Keratinocyte (primary cell): ENCODE results near the gene GPR6. TPM values are rescaled to one million over a fixed set of nuclear protein-coding genes. Genes with fewer than 3 reads are reported as not detected.

Source experiments
- DNase-seq: peaks from one replicate; pipeline ENCODE4 v3.0.0-alpha.2; 2011; ENCODE audit warnings: low read depth, missing footprints, low spot score
- FAIRE-seq: peaks from 2 replicates; lab custom pipeline; 2011; peaks lifted over from hg19 to GRCh38; lab: Jason Lieb, UNC
- H2AFZ ChIP-seq: 2 replicates; pipeline ENCODE4 v1.6.0; 2012; ENCODE audit warnings: low read length, control low read depth, inconsistent platforms; ENCODE audit not compliant: control insufficient read depth
- H3K27ac ChIP-seq: 2 replicates; pipeline ENCODE4 v1.5.1; 2011; ENCODE audit warnings: low read length; ENCODE audit not compliant: control insufficient read depth, insufficient read depth
- H3K27me3 ChIP-seq: 3 replicates; pipeline ENCODE4 v1.6.0; 2011; ENCODE audit warnings: low read length; ENCODE audit not compliant: control insufficient read depth, insufficient read depth; ENCODE audit errors: extremely low read depth
- H3K36me3 ChIP-seq, 2 experiments: 2 replicates in 1 of 2; 3 replicates in 1 of 2; pipeline ENCODE4 v1.5.1; 2011; ENCODE audit warnings: low read length in 2 of 2, mild to moderate bottlenecking in 1 of 2; ENCODE audit not compliant: control insufficient read depth in 2 of 2, insufficient read depth in 2 of 2; ENCODE audit errors: extremely low read depth in 1 of 2
- H3K4me1 ChIP-seq: 3 replicates; pipeline ENCODE4 v1.5.1; 2011; ENCODE audit warnings: low read length; ENCODE audit not compliant: control insufficient read depth, insufficient read depth; ENCODE audit errors: extremely low read depth
- H3K4me2 ChIP-seq: 3 replicates; pipeline ENCODE4 v1.6.0; 2011; ENCODE audit warnings: low read depth, low read length; ENCODE audit not compliant: control insufficient read depth, insufficient read depth; ENCODE audit errors: extremely low read depth
- H3K4me3 ChIP-seq, 3 experiments: fragments of 200-600 bp in 1 of 3; sonication (generic) in 1 of 3; 2 replicates in 2 of 3; 3 replicates in 1 of 3; pipeline ENCODE4 v1.5.1; 2011 to 2016; ENCODE audit warnings: low read length in 3 of 3, mild to moderate bottlenecking in 3 of 3, control low read depth in 2 of 3, inconsistent platforms in 1 of 3, low read depth in 1 of 3, mixed read lengths in 1 of 3, mixed run types in 1 of 3, moderate library complexity in 1 of 3; ENCODE audit not compliant: control insufficient read depth in 2 of 3, insufficient read depth in 2 of 3; ENCODE audit errors: extremely low read depth in 1 of 3
- H3K79me2 ChIP-seq: 2 replicates; pipeline ENCODE4 v1.6.0; 2012; ENCODE audit warnings: low read length; ENCODE audit not compliant: control insufficient read depth, insufficient read depth
- H3K9ac ChIP-seq: 3 replicates; pipeline ENCODE4 v1.6.0; 2011; ENCODE audit warnings: low read length; ENCODE audit not compliant: control insufficient read depth, insufficient read depth; ENCODE audit errors: extremely low read depth
- H3K9me1 ChIP-seq: 3 replicates; pipeline ENCODE4 v1.6.0; 2011; ENCODE audit warnings: low read length; ENCODE audit not compliant: control insufficient read depth, insufficient read depth; ENCODE audit errors: extremely low read depth
- H3K9me3 ChIP-seq: 2 replicates; pipeline ENCODE4 v1.5.1; 2012; ENCODE audit warnings: low read depth, low read length; ENCODE audit not compliant: control insufficient read depth
- H4K20me1 ChIP-seq: 3 replicates; pipeline ENCODE4 v1.6.0; 2011; ENCODE audit warnings: low read length; ENCODE audit not compliant: control insufficient read depth, insufficient read depth; ENCODE audit errors: extremely low read depth
- EZH2 ChIP-seq: IDR thresholded peaks from one replicate; pipeline ENCODE4 v1.6.1; 2012; ENCODE audit warnings: inconsistent platforms, mild to moderate bottlenecking, low read length, moderate library complexity
- dilution Hi-C: fragments of 300-500 bp; cut with MboI; formaldehyde crosslinking; loops from one replicate; pipeline ENCODE4 v1.7.0; 2020; ENCODE audit warnings: low sequenced_read_pairs; ENCODE audit not compliant: extremely low pct_ligation_motif_present
- polyA plus RNA-seq, 5 experiments: library from polyadenylated mRNA; depleted of rRNA in 3 of 5; stranded (reverse) in 3 of 5; stranded (forward) in 1 of 5; unstranded in 1 of 5; fragments of >200 nt; gene quantifications; 1 replicate in 1 of 5; 2 replicates in 3 of 5; 3 replicates in 1 of 5; pipeline versions ENCODE4 v1.2.1 to v1.2.3, GENCODE V29; 2011 to 2012; ENCODE audit warnings: missing spikeins in 2 of 5, low read depth in 1 of 5, low replicate concordance in 1 of 5
- TF ChIP-seq, protein P1 (sequence below), 3 experiments: IDR thresholded peaks in 1 of 3; conservative IDR thresholded peaks in 1 of 3; optimal IDR thresholded peaks in 1 of 3; 2 replicates in 2 of 3; 3 replicates in 1 of 3; pipeline versions ENCODE3 to v1.5.1; 2011; ENCODE audit warnings: low read length in 3 of 3, mild to moderate bottlenecking in 3 of 3, moderate library complexity in 2 of 3, control low read depth in 1 of 3, inconsistent platforms in 1 of 3; ENCODE audit not compliant: insufficient read depth in 2 of 3; ENCODE audit errors: extremely low read depth in 1 of 3

GPR6 gene
- polyA plus RNA-seq, 1 donor (not counting 4 experiments of a cell fraction or from before 2014, with no cell fraction given), result not detected

DNA sequence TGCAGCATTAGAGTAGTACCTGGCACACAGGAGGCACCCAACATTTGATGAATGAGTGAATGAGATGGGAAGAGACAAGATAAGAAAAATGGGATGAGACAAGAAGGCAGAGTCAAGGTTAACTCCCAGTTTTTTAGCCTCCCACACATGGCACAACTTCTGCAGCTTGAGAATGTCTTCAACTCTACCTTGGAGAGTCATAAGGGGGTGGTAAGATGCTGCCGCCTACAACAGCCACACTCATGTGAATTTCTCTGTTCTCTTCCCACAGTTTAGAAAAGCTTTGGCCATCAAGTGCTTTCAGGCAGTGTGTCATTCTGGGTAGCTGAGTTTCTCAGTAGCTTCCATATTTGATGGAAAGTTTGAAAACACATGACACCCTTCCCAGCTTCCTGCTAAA lies 19.5 kb upstream of the GPR6 start:
- no peaks in the 10 kb centered on the region for H4K20me1 ChIP-seq
- DNase-seq, result no peak
- no peaks in the 10 kb centered on the region for H3K9me1 ChIP-seq
- no peaks in the 10 kb centered on the region for H3K36me3 ChIP-seq
- peaks cover 18% of the 10 kb centered on the region for H3K4me1 ChIP-seq
- dilution Hi-C loops, result no loop called here
- H3K9me3 ChIP-seq, result no peaks in the 10 kb centered on the region
- no peak overlapping the region for H2AFZ ChIP-seq
- H3K4me3 ChIP-seq, result no peak overlapping the region
- no peak overlapping the region for H3K9ac ChIP-seq
- no peaks in the 10 kb centered on the region for H3K27me3 ChIP-seq
- H3K4me2 ChIP-seq, result no peak overlapping the region
- FAIRE-seq, result no peak
- TF ChIP-seq, protein P1, sequence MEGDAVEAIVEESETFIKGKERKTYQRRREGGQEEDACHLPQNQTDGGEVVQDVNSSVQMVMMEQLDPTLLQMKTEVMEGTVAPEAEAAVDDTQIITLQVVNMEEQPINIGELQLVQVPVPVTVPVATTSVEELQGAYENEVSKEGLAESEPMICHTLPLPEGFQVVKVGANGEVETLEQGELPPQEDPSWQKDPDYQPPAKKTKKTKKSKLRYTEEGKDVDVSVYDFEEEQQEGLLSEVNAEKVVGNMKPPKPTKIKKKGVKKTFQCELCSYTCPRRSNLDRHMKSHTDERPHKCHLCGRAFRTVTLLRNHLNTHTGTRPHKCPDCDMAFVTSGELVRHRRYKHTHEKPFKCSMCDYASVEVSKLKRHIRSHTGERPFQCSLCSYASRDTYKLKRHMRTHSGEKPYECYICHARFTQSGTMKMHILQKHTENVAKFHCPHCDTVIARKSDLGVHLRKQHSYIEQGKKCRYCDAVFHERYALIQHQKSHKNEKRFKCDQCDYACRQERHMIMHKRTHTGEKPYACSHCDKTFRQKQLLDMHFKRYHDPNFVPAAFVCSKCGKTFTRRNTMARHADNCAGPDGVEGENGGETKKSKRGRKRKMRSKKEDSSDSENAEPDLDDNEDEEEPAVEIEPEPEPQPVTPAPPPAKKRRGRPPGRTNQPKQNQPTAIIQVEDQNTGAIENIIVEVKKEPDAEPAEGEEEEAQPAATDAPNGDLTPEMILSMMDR (optimal IDR thresholded peaks at IDR 0.05 in 1 of 3, IDR thresholded peaks at IDR 0.05 in 1 of 3, conservative IDR thresholded peaks at IDR 0.05 in 1 of 3; ENCODE audit: extremely low read depth in 1 of 3, insufficient read depth in 2 of 3, low read length in 3 of 3), result no peak
- H3K79me2 ChIP-seq, result no peaks in the 10 kb centered on the region
- H3K27ac ChIP-seq, result no peak overlapping the region

GRCh38 chr6:109961611-109962041 lies 16.5 kb upstream of the GPR6 start:
- H3K9me3 ChIP-seq, result no peaks in the 10 kb centered on the region
- H3K27me3 ChIP-seq, result no peaks in the 10 kb centered on the region
- H2AFZ ChIP-seq, result no peak overlapping the region
- dilution Hi-C loops, result no loop called here
- no peaks in the 10 kb centered on the region for H3K9me1 ChIP-seq
- no peak for DNase-seq
- no peak overlapping the region for H3K9ac ChIP-seq
- no peaks in the 10 kb centered on the region for H3K79me2 ChIP-seq
- H4K20me1 ChIP-seq, result no peaks in the 10 kb centered on the region
- peak overlapping the region; percentile 49 for H3K27ac ChIP-seq
- FAIRE-seq, result no peak
- no peak overlapping the region for H3K4me2 ChIP-seq
- H3K4me3 ChIP-seq, result no peak overlapping the region
- TF ChIP-seq, protein P1 (optimal IDR thresholded peaks at IDR 0.05 in 1 of 3, IDR thresholded peaks at IDR 0.05 in 1 of 3, conservative IDR thresholded peaks at IDR 0.05 in 1 of 3; ENCODE audit: extremely low read depth in 1 of 3, insufficient read depth in 2 of 3, low read length in 3 of 3), result no peak
- TF ChIP-seq EZH2, result no peak
- peaks cover 26% of the 10 kb centered on the region for H3K4me1 ChIP-seq
- no peaks in the 10 kb centered on the region for H3K36me3 ChIP-seq
